GM23338 (cell line): ENCODE measurements around the gene ENOX2. TPM values are rescaled to one million over a fixed set of nuclear protein-coding genes. Genes with fewer than 3 reads are reported as not detected.

Experiments used
- ATAC-seq: fragments of 200-7000 bp; cut with Tn5 transposase; 3 replicates; pipeline ENCODE4 v1.9.1; 2020
- DNase-seq: peaks from one replicate; pipeline ENCODE4 v3.0.0-alpha.2; 2015; ENCODE audit warnings: low spot score
- H2AFZ ChIP-seq: fragments of 200-600 bp; sonication (generic); 2 replicates; pipeline ENCODE4 v1.8.0; 2016; ENCODE audit warnings: antibody characterized with exemption, mild to moderate bottlenecking, moderate library complexity
- H3F3A ChIP-seq: fragments of 200-600 bp; sonication (generic); replicated peaks from 2 replicates; pipeline ENCODE4 v1.8.0; 2017; ENCODE audit warnings: antibody characterized with exemption, mixed run types, low read depth
- H3K27ac ChIP-seq: fragments of 200-600 bp; sonication (generic); 2 replicates; pipeline ENCODE4 v1.6.1; 2016; ENCODE audit warnings: low read depth
- H3K27me3 ChIP-seq: fragments of 200-600 bp; sonication (generic); 2 replicates; pipeline ENCODE4 v1.8.0; 2016; ENCODE audit warnings: mild to moderate bottlenecking, mixed run types, moderate library complexity; ENCODE audit not compliant: insufficient read depth
- H3K36me3 ChIP-seq: fragments of 200-600 bp; sonication (generic); 2 replicates; pipeline ENCODE4 v1.8.0; 2016; ENCODE audit warnings: mild to moderate bottlenecking; ENCODE audit not compliant: insufficient read depth
- H3K4me1 ChIP-seq: fragments of 200-600 bp; sonication (generic); 2 replicates; pipeline ENCODE4 v1.8.0; 2016; ENCODE audit warnings: mild to moderate bottlenecking, moderate library complexity; ENCODE audit not compliant: insufficient read depth
- H3K4me2 ChIP-seq: fragments of 200-600 bp; sonication (generic); 2 replicates; pipeline ENCODE4 v1.7.1; 2017; ENCODE audit warnings: mixed run types
- H3K4me3 ChIP-seq: fragments of 200-600 bp; sonication (generic); 2 replicates; pipeline ENCODE4 v1.6.1; 2016; ENCODE audit warnings: mixed run types
- H3K79me2 ChIP-seq: fragments of 200-600 bp; sonication (generic); replicated peaks from 2 replicates; pipeline ENCODE4 v1.8.0; 2017; ENCODE audit warnings: mild to moderate bottlenecking; ENCODE audit not compliant: insufficient read depth
- H3K9me2 ChIP-seq: fragments of 200-600 bp; sonication (generic); 2 replicates; pipeline ENCODE4 v1.8.0; 2017; ENCODE audit not compliant: insufficient read depth
- H4K20me1 ChIP-seq: fragments of 200-600 bp; sonication (generic); replicated peaks from 2 replicates; pipeline ENCODE4 v1.8.0; 2017; ENCODE audit warnings: mild to moderate bottlenecking; ENCODE audit not compliant: insufficient read depth
- H3K27ac Mint-ChIP-seq: 2 replicates; pipeline ENCODE4 v1.8.0; 2020; ENCODE audit warnings: inconsistent platforms, mild to moderate bottlenecking, moderate library complexity, mixed read lengths
- H3K27me3 Mint-ChIP-seq: 3 replicates; pipeline ENCODE4 v1.8.0; 2022; ENCODE audit warnings: low read depth, mild to moderate bottlenecking, moderate library complexity, mixed read lengths, inconsistent platforms; ENCODE audit not compliant: insufficient read depth, poor library complexity
- H3K36me3 Mint-ChIP-seq: 3 replicates; pipeline ENCODE4 v1.8.0; 2021; ENCODE audit warnings: low read depth, mild to moderate bottlenecking, inconsistent platforms, moderate library complexity, mixed read lengths
- H3K4me1 Mint-ChIP-seq: 3 replicates; pipeline ENCODE4 v1.8.0; 2020; ENCODE audit warnings: mild to moderate bottlenecking, inconsistent platforms, mixed read lengths
- H3K4me3 Mint-ChIP-seq: 3 replicates; pipeline ENCODE4 v1.8.0; 2021; ENCODE audit warnings: moderate library complexity, mild to moderate bottlenecking, inconsistent platforms, mixed read lengths
- H3K9me3 Mint-ChIP-seq: 3 replicates; pipeline ENCODE4 v1.8.0; 2020; ENCODE audit warnings: moderate library complexity, mild to moderate bottlenecking, inconsistent platforms, mixed read lengths
- CREB1 ChIP-seq: fragments of 250-450 bp; sonication (Bioruptor Pico); IDR thresholded peaks from 2 replicates; pipeline ENCODE4 v1.5.0; 2020; ENCODE audit warnings: low read depth, mild to moderate bottlenecking, moderate library complexity
- EZH2 ChIP-seq: fragments of 200-600 bp; sonication (generic); IDR thresholded peaks from one replicate; pipeline ENCODE4 v1.8.0; 2017; ENCODE audit warnings: antibody characterized with exemption, mild to moderate bottlenecking, low read depth; ENCODE audit not compliant: unreplicated experiment
- EZH2phosphoT487 ChIP-seq: fragments of 200-600 bp; sonication (generic); IDR thresholded peaks from one replicate; pipeline ENCODE4 v1.8.1; 2018; ENCODE audit warnings: antibody characterized with exemption; ENCODE audit not compliant: unreplicated experiment
- JUNB ChIP-seq: IDR thresholded peaks from one replicate; pipeline ENCODE4 v1.6.1; 2016; ENCODE audit warnings: antibody characterized with exemption; ENCODE audit not compliant: unreplicated experiment
- NANOG ChIP-seq: IDR thresholded peaks from 2 replicates; pipeline ENCODE4 v1.6.1; 2016; ENCODE audit warnings: antibody characterized with exemption, borderline replicate concordance
- POLR2AphosphoS5 ChIP-seq: IDR thresholded peaks from 2 replicates; pipeline ENCODE4 v1.6.1; 2016; ENCODE audit warnings: antibody characterized with exemption, low read depth
- REST ChIP-seq: IDR thresholded peaks from one replicate; pipeline ENCODE4 v1.6.1; 2018; ENCODE audit warnings: antibody characterized with exemption; ENCODE audit not compliant: unreplicated experiment
- STAT1 ChIP-seq: IDR thresholded peaks from one replicate; pipeline ENCODE4 v1.6.1; 2016; ENCODE audit warnings: antibody characterized with exemption; ENCODE audit not compliant: unreplicated experiment
- ZNF114 ChIP-seq: fragments of 250-450 bp; sonication (Bioruptor Pico); IDR thresholded peaks from 2 replicates; pipeline ENCODE4 v1.5.0; 2020; ENCODE audit warnings: mild to moderate bottlenecking, moderate library complexity
- ZNF331 ChIP-seq: fragments of 250-450 bp; sonication (Bioruptor Pico); IDR thresholded peaks from 2 replicates; pipeline ENCODE4 v1.5.0; 2020; ENCODE audit warnings: low read depth, mild to moderate bottlenecking, moderate library complexity
- polyA plus RNA-seq: library from polyadenylated mRNA; unstranded; fragments of >200 nt; fragmentation: Nextera tagmentation; extraction: Ambion mirVana; gene quantifications from 2 replicates; pipeline ENCODE4 v1.2.1, GENCODE V29; 2016
- total RNA-seq: library from RNA; depleted of rRNA; stranded (reverse); fragments of >200 nt; shearing (Covaris generic); gene quantifications from 2 replicates; pipeline ENCODE4 v1.2.3, GENCODE V29; 2014
- TF ChIP-seq, protein P1 (sequence below): IDR thresholded peaks from 2 replicates; pipeline ENCODE4 v1.6.1; 2016; ENCODE audit warnings: antibody characterized with exemption
- TF ChIP-seq, protein P2 (sequence below): fragments of 250-450 bp; sonication (Bioruptor Pico); IDR thresholded peaks from 2 replicates; pipeline ENCODE4 v1.5.0; 2020; ENCODE audit warnings: mild to moderate bottlenecking, moderate library complexity
- TF ChIP-seq, protein P3 (sequence below), 2 experiments: fragments of 200-600 bp in 1 of 2; sonication (generic) in 1 of 2; conservative IDR thresholded peaks; 2 replicates each; pipeline versions ENCODE4 v1.5.1 to v1.6.1; 2016 to 2017; ENCODE audit warnings: antibody characterized with exemption in 2 of 2, low read depth in 2 of 2, mild to moderate bottlenecking in 2 of 2, moderate library complexity in 1 of 2

The ENOX2 gene
- total and polyA plus RNA-seq, 2 experiments from 2014 or later: 9.6 to 11.2 TPM

GRCh38 chrX:130700629-130701028, 202.4 kb downstream of the ENOX2 start:
- Histone ChIP-seq H2AFZ (no peak overlapping the region), H3K36me3 (no peaks in the 10 kb centered on the region), H3K4me2 (no peak overlapping the region), H3F3A (no peaks in the 10 kb centered on the region), H3K9me2 (no peaks in the 10 kb centered on the region), H3K27ac (no peak overlapping the region), H4K20me1 (no peaks in the 10 kb centered on the region), H3K79me2 (no peaks in the 10 kb centered on the region), H3K4me1 (no peaks in the 10 kb centered on the region), H3K4me3 (no peak overlapping the region), H3K27me3 (no peaks in the 10 kb centered on the region)
- Mint-ChIP-seq H3K27me3 (no peaks in the 10 kb centered on the region), H3K4me1 (peaks cover 2% of the 10 kb centered on the region; the same call in 1 of the 3 replicates), H3K4me3 (no peak overlapping the region), H3K9me3 (no peaks in the 10 kb centered on the region), H3K27ac (no peak overlapping the region), H3K36me3 (no peaks in the 10 kb centered on the region)
- ATAC-seq (no peak), DNase-seq (no peak)
- no peak for TF ChIP-seq ZNF331 (CRISPR knock-in tag)
- no peak for TF ChIP-seq POLR2AphosphoS5
- TF ChIP-seq EZH2phosphoT487: no peak
- TF ChIP-seq, protein P1, sequence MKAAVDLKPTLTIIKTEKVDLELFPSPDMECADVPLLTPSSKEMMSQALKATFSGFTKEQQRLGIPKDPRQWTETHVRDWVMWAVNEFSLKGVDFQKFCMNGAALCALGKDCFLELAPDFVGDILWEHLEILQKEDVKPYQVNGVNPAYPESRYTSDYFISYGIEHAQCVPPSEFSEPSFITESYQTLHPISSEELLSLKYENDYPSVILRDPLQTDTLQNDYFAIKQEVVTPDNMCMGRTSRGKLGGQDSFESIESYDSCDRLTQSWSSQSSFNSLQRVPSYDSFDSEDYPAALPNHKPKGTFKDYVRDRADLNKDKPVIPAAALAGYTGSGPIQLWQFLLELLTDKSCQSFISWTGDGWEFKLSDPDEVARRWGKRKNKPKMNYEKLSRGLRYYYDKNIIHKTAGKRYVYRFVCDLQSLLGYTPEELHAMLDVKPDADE: no peak
- TF ChIP-seq REST: no peak
- TF ChIP-seq STAT1: no peak
- no peak for TF ChIP-seq EZH2
- no peak for TF ChIP-seq JUNB
- no peak for TF ChIP-seq NANOG
- no peak for TF ChIP-seq ZNF114 (CRISPR knock-in tag)
- TF ChIP-seq, protein P2, sequence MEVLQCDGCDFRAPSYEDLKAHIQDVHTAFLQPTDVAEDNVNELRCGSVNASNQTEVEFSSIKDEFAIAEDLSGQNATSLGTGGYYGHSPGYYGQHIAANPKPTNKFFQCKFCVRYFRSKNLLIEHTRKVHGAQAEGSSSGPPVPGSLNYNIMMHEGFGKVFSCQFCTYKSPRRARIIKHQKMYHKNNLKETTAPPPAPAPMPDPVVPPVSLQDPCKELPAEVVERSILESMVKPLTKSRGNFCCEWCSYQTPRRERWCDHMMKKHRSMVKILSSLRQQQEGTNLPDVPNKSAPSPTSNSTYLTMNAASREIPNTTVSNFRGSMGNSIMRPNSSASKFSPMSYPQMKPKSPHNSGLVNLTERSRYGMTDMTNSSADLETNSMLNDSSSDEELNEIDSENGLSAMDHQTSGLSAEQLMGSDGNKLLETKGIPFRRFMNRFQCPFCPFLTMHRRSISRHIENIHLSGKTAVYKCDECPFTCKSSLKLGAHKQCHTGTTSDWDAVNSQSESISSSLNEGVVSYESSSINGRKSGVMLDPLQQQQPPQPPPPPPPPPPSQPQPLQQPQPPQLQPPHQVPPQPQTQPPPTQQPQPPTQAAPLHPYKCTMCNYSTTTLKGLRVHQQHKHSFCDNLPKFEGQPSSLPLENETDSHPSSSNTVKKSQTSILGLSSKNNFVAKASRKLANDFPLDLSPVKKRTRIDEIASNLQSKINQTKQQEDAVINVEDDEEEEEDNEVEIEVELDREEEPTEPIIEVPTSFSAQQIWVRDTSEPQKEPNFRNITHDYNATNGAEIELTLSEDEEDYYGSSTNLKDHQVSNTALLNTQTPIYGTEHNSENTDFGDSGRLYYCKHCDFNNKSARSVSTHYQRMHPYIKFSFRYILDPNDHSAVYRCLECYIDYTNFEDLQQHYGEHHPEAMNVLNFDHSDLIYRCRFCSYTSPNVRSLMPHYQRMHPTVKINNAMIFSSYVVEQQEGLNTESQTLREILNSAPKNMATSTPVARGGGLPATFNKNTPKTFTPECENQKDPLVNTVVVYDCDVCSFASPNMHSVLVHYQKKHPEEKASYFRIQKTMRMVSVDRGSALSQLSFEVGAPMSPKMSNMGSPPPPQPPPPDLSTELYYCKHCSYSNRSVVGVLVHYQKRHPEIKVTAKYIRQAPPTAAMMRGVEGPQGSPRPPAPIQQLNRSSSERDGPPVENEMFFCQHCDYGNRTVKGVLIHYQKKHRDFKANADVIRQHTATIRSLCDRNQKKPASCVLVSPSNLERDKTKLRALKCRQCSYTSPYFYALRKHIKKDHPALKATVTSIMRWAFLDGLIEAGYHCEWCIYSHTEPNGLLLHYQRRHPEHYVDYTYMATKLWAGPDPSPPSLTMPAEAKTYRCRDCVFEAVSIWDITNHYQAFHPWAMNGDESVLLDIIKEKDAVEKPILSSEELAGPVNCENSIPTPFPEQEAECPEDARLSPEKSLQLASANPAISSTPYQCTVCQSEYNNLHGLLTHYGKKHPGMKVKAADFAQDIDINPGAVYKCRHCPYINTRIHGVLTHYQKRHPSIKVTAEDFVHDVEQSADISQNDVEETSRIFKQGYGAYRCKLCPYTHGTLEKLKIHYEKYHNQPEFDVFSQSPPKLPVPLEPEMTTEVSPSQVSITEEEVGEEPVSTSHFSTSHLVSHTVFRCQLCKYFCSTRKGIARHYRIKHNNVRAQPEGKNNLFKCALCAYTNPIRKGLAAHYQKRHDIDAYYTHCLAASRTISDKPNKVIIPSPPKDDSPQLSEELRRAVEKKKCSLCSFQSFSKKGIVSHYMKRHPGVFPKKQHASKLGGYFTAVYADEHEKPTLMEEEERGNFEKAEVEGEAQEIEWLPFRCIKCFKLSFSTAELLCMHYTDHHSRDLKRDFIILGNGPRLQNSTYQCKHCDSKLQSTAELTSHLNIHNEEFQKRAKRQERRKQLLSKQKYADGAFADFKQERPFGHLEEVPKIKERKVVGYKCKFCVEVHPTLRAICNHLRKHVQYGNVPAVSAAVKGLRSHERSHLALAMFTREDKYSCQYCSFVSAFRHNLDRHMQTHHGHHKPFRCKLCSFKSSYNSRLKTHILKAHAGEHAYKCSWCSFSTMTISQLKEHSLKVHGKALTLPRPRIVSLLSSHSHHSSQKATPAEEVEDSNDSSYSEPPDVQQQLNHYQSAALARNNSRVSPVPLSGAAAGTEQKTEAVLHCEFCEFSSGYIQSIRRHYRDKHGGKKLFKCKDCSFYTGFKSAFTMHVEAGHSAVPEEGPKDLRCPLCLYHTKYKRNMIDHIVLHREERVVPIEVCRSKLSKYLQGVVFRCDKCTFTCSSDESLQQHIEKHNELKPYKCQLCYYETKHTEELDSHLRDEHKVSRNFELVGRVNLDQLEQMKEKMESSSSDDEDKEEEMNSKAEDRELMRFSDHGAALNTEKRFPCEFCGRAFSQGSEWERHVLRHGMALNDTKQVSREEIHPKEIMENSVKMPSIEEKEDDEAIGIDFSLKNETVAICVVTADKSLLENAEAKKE: no peak
- TF ChIP-seq, protein P3, sequence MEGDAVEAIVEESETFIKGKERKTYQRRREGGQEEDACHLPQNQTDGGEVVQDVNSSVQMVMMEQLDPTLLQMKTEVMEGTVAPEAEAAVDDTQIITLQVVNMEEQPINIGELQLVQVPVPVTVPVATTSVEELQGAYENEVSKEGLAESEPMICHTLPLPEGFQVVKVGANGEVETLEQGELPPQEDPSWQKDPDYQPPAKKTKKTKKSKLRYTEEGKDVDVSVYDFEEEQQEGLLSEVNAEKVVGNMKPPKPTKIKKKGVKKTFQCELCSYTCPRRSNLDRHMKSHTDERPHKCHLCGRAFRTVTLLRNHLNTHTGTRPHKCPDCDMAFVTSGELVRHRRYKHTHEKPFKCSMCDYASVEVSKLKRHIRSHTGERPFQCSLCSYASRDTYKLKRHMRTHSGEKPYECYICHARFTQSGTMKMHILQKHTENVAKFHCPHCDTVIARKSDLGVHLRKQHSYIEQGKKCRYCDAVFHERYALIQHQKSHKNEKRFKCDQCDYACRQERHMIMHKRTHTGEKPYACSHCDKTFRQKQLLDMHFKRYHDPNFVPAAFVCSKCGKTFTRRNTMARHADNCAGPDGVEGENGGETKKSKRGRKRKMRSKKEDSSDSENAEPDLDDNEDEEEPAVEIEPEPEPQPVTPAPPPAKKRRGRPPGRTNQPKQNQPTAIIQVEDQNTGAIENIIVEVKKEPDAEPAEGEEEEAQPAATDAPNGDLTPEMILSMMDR (conservative IDR thresholded peaks at IDR 0.05; ENCODE audit: low read depth in 2 of 2): no peak
- TF ChIP-seq CREB1 (CRISPR knock-in tag): no peak
